OCI-LY1 (cell line): ENCODE data around the gene ARGLU1.

Experiments
- CTCF ChIP-seq: fragments of 200-600 bp; sonication (generic), shearing (Covaris generic); IDR thresholded peaks from 2 replicates; pipeline ENCODE4 v1.5.1; 2017; ENCODE audit warnings: mild to moderate bottlenecking, antibody characterized with exemption, low read length, moderate library complexity, mixed read lengths
- EZH2 ChIP-seq: fragments of 200-600 bp; sonication (generic), shearing (Covaris generic); IDR thresholded peaks from 2 replicates; pipeline ENCODE4 v1.8.0; 2017; ENCODE audit warnings: borderline replicate concordance, mixed run types, mild to moderate bottlenecking, antibody characterized with exemption, low read length, moderate library complexity, mixed read lengths

- TF ChIP-seq CTCF (no peak), EZH2 (no peak)
Measured at GRCh38 chr13:106493533-106494220, 74.3 kb downstream of the ARGLU1 start.
